Adrenal gland (tissue), 12 donors: ENCODE results near the gene TST. TPM values are rescaled to one million over a fixed set of nuclear protein-coding genes. Genes with fewer than 3 reads are reported as not detected.

Experiments used
- DNase-seq, 7 donors: peaks; one replicate each; pipeline ENCODE4 v3.0.0-alpha.2; 2019 to 2020
- H3K27ac ChIP-seq, 5 donors: fragments of 200-600 bp; sonication (generic) in 4 of 5; 1 replicate in 3 of 5; 2 replicates in 2 of 5; pipeline versions ENCODE4 v1.5.1 to v1.8.0; 2016 to 2020; ENCODE audit warnings: mild to moderate bottlenecking in 1 of 5
- H3K27me3 ChIP-seq: fragments of 200-600 bp; 2 replicates; pipeline ENCODE4 v1.8.0; 2021
- H3K36me3 ChIP-seq, 2 donors: fragments of 200-600 bp; replicated peaks in 1 of 2; 1 replicate in 1 of 2; 2 replicates in 1 of 2; pipeline versions ENCODE4 v1.5.1 to v1.8.0; 2018 to 2022
- H3K4me1 ChIP-seq, 2 donors: fragments of 200-600 bp; replicated peaks in 1 of 2; 1 replicate in 1 of 2; 2 replicates in 1 of 2; pipeline versions ENCODE4 v1.5.1 to v1.8.0; 2018 to 2021
- H3K4me3 ChIP-seq, 4 donors: fragments of 200-600 bp; sonication (generic) in 3 of 4; one replicate each; pipeline ENCODE4 v1.5.1; 2016 to 2018
- H3K9me3 ChIP-seq, 3 donors: fragments of 200-600 bp; sonication (generic) in 1 of 3; replicated peaks in 1 of 3; 1 replicate in 2 of 3; 2 replicates in 1 of 3; pipeline versions ENCODE4 v1.5.1 to v1.8.0; 2016 to 2021
- POLR2A ChIP-seq, 2 donors: fragments of 450-650 bp; IDR thresholded peaks; one replicate each; pipeline ENCODE4 v1.6.1; 2017; ENCODE audit warnings: antibody characterized with exemption in 2 of 2, mild to moderate bottlenecking in 2 of 2, moderate library complexity in 1 of 2
- WGBS, 4 donors: extraction: QIAGEN DNeasy Blood & Tissue Kit in 2 of 4; methylation state at CpG; one replicate each; pipeline versions ENCODE4 v1.1.5 to v1.1.7; 2013 to 2017; 5-methylcytosine and 5-hydroxymethylcytosine counted together
- intact Hi-C, 2 donors: fragments of 100-400 bp; cut with DNase I; formaldehyde crosslinking; loops; one replicate each; pipeline versions ENCODE4 v1.14.1 to v1.15.0; 2022 to 2023
- polyA plus RNA-seq, 3 donors: library from polyadenylated mRNA; stranded (reverse); fragments of 200-250 nt in 2 of 3; fragments of 350-450 nt in 1 of 3; fragmentation: Illumina TruSeq in 1 of 3; extraction: RNeasy Lipid Tissue Mini Kit (QIAGEN cat#74804) in 1 of 3; gene quantifications; one replicate each; pipeline ENCODE4 v1.2.3, GENCODE V29; 2013 to 2014
- total RNA-seq, 9 donors: library from RNA; depleted of rRNA in 4 of 9; stranded (reverse); fragments of >200 nt in 4 of 9; fragments of 120-200 nt in 1 of 9; fragmentation: NEBNext Ultra II Directional in 1 of 9; extraction: Animal tissue kit (Norgen Biotek cat#: 25700) in 1 of 9; gene quantifications; one replicate each; pipeline versions ENCODE4 v1.1.0 to v1.2.4, GENCODE V29; 2013 to 2023
- TF ChIP-seq, protein P1 (sequence below), 6 experiments: fragments of 450-650 bp in 4 of 6; fragments of 200-600 bp in 2 of 6; sonication (generic) in 1 of 6; IDR thresholded peaks; 1 replicate in 5 of 6; 2 replicates in 1 of 6; pipeline versions ENCODE4 v1.5.1 to v1.8.0; 2016 to 2021; ENCODE audit warnings: antibody characterized with exemption in 6 of 6, mild to moderate bottlenecking in 2 of 6, moderate library complexity in 1 of 6
- donor health status: healthy with polysubstance abuse.
- donor health status: Bipolar disorder and iron deficiency.
- donor health status: DM: yes; HTN: yes; CAD: no.
- donor health status: DM: no; HTN: no; CAD: no.
- donor health status: DM: no; HTN: no; CAD: no.
- donor health status: DM: yes; HTN: yes; CAD: no.

The TST gene
- total and polyA plus RNA-seq, 12 donors, result 49.7 to 484 (median 195) TPM

DNA sequence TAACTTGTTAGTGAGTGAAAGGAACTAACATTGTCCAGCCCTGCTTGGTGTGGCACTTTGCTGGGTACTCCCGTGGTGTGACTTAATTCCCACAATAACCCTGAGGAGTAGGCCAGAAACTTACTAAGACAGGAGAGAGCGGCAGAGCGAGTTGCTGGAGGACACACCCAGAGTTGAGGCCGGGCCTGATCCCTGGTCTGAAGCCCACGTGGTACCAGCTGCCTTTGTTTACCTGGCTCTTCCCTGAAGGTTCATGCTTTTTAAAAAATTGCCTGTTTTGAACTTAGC lies 889 bp upstream of the TST start:
- intact Hi-C loops, result no loop called here
- DNase-seq, result peak in 5 of 7 donors; percentile 53 to 73 (median 59)
- peaks cover 58 to 76% of the 10 kb centered on the region in 2 donors for H3K4me1 ChIP-seq
- peak overlapping the region; percentile 25 to 94 (median 66) for H3K4me3 ChIP-seq
- H3K36me3 ChIP-seq, result peaks cover 0 to 14% of the 10 kb centered on the region in 2 donors
- H3K27ac ChIP-seq, result peak overlapping the region; percentile 16 to 98 (median 88)
- TF ChIP-seq, protein P1, sequence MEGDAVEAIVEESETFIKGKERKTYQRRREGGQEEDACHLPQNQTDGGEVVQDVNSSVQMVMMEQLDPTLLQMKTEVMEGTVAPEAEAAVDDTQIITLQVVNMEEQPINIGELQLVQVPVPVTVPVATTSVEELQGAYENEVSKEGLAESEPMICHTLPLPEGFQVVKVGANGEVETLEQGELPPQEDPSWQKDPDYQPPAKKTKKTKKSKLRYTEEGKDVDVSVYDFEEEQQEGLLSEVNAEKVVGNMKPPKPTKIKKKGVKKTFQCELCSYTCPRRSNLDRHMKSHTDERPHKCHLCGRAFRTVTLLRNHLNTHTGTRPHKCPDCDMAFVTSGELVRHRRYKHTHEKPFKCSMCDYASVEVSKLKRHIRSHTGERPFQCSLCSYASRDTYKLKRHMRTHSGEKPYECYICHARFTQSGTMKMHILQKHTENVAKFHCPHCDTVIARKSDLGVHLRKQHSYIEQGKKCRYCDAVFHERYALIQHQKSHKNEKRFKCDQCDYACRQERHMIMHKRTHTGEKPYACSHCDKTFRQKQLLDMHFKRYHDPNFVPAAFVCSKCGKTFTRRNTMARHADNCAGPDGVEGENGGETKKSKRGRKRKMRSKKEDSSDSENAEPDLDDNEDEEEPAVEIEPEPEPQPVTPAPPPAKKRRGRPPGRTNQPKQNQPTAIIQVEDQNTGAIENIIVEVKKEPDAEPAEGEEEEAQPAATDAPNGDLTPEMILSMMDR (IDR thresholded peaks at IDR 0.05), result no peak
- peak in 1 of 2 donors; percentile 50 for TF ChIP-seq POLR2A (IDR thresholded peaks at IDR 0.05)
- H3K9me3 ChIP-seq, result no peaks in the 10 kb centered on the region
- 0 to 10% (median 1%) methylated on average over 5 of the region's 5 CpGs for WGBS, 4 donors
- H3K27me3 ChIP-seq, result no peaks in the 10 kb centered on the region

DNA sequence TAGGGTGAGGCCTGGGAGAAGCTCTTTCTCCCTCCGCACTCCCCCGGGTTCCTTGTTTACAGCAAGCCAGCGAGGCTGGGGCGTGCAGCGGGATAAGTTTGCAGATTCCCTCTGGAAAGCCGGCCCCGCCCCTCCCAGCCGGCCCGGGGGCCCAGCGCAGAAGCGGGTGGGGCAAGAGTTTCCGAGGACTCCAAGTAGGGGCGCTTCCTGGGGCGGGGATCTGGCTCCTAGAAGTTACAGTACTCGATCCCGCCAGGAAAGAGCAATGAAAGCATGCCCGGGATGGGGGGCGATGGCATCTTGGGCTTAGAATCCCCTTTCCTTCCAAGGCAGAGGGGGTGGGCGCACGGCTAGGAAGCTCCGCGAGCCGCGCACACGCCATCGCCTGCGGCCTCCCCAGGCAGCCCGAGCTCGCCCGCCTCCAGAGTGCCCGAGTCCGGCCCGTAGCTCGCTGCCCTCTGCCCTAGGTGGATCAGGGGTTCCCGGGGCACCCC lies 385 bp downstream of the TST start:
- Histone ChIP-seq H3K27me3 (no peaks in the 10 kb centered on the region), H3K4me3 (peak overlapping the region; percentile 33 to 90 (median 65)), H3K4me1 (peaks cover 54 to 71% of the 10 kb centered on the region in 2 donors), H3K36me3 (peaks cover 0 to 7% of the 10 kb centered on the region in 2 donors), H3K9me3 (no peaks in the 10 kb centered on the region), H3K27ac (peak overlapping the region; percentile 39 to 98 (median 88))
- no peak for TF ChIP-seq POLR2A (IDR thresholded peaks at IDR 0.05)
- TF ChIP-seq, protein P1 (IDR thresholded peaks at IDR 0.05), result peak in 1 of 6 experiments; percentile 10
- intact Hi-C loops, result no loop called here
- DNase-seq, result peak in 6 of 7 donors; percentile 46 to 77 (median 66)
- WGBS, 4 donors, result 0 to 15% (median 1%) methylated on average over 1 to 35 of the region's 35 CpGs

- intact Hi-C loops, result no loop called here
- TF ChIP-seq, protein P1 (IDR thresholded peaks at IDR 0.05), result no peak
- TF ChIP-seq POLR2A (IDR thresholded peaks at IDR 0.05), result no peak
- 18 to 70% (median 52%) methylated on average over 4 to 45 of the region's 45 CpGs for WGBS, 4 donors
- peaks cover 54 to 66% of the 10 kb centered on the region in 2 donors for H3K4me1 ChIP-seq
- H3K27me3 ChIP-seq, result no peaks in the 10 kb centered on the region
- H3K9me3 ChIP-seq, result no peaks in the 10 kb centered on the region
- peak overlapping the region in 3 of 5 donors; percentile 88 to 98 (median 95) for H3K27ac ChIP-seq
- H3K36me3 ChIP-seq, result peaks cover 0 to 7% of the 10 kb centered on the region in 2 donors
- peak in 1 of 7 donors; percentile 33 for DNase-seq
- peak overlapping the region; percentile 33 to 90 (median 65) for H3K4me3 ChIP-seq
Observed at GRCh38 chr22:37018086-37018814, 997 bp downstream of the TST start.

DNA sequence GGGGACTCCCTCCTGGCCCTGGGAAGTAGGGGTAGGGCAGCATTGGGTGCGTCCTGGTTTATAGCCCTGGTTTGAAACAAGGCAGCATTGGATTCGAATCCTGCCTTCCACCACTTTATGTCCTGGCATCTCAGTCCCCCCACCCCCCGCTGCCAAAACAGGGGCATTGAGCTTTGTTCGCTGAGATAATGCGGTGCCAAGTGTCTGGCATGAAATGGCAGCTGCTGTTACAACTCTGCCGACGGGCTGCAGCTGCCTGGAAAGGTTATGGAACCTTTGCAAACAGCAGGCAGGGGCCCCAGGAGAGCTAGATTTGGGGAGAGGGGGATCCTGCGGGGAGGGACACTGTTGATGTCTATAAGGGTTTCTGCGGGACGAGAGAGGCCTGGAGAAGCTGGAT lies 1.9 kb downstream of the TST start:
- peak overlapping the region in 4 of 5 donors; percentile 15 to 88 (median 47) for H3K27ac ChIP-seq
- 52 to 73% (median 65%) methylated on average over 8 to 10 of the region's 10 CpGs for WGBS, 4 donors
- TF ChIP-seq, protein P1 (IDR thresholded peaks at IDR 0.05), result no peak
- no peak for TF ChIP-seq POLR2A (IDR thresholded peaks at IDR 0.05)
- no peaks in the 10 kb centered on the region for H3K27me3 ChIP-seq
- no peaks in the 10 kb centered on the region for H3K9me3 ChIP-seq
- H3K4me1 ChIP-seq, result peaks cover 53 to 66% of the 10 kb centered on the region in 2 donors
- intact Hi-C loops, result no loop called here
- H3K36me3 ChIP-seq, result peaks cover 0 to 7% of the 10 kb centered on the region in 2 donors
- peak overlapping the region in 1 of 4 donors; percentile 25 for H3K4me3 ChIP-seq
- DNase-seq, result peak in 1 of 7 donors; percentile 33
